ENCODE results near the gene FAM153A.
"Not testable (repeated sequence)": the region's sequence is repeated elsewhere in the genome, so short reads cannot be mapped to it uniquely, and the experiment has no call there.

FAM153A gene

GRCh38 chr5:177747354-177747753 is 35.3 kb downstream of the FAM153A start:
- DNase-seq (ENCODE audit: low spot score): not testable (repeated sequence)

DNA sequence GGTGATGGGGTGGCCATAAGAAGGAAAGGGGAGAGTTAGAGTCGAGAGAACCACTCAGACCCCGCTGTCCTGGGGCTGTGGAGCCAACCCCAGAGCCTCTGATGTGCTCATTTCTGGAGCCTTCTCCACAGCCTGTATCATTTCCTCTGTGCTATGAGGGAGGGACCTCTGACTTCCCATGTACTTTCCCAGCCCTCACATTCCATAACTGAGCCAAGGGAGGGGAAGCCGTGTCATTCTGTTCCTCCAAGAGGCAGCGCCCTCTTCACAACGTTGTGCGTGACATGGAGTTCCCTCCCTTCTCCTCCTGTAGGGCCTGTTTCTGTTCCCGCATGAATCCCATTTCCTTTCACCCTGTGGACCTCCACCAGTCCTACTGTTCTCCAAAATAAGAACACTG is 57.8 kb downstream of the FAM153A start:
- DNase-seq (ENCODE audit: low spot score): not testable (repeated sequence)

DNA sequence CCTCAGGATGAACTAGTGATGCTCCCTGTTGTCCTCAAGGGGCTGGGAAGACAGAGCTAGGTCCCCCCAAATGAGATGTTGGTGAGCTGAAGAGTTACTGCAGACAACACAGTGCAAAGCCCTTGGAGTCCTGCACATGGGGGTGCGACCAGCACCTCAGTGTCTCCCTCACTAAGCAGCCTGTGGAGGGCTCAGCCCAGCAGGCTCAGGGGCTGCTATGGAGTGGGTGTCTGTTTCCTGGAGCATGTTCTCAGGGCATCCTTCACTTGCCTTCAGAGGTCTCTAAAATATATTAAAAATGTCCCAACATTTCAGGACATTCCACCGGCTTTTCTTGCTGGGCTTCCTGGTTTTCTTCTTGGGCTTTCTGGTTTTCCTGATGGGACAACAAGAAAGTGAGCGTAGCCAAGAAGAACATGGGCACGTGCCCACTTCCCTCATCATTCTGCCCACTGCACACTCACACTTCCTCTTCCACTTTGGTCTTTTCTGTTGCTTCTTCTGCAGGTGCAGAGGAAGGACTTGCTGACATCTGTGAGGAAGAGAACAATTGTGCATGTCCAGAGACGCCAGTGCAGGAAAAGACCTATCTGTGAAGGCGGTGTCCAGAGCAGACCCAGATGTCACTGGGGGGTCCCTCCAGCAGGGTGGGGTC is 58.7 kb downstream of the FAM153A start:
- DNase-seq (ENCODE audit: low spot score): not testable (repeated sequence)

DNA sequence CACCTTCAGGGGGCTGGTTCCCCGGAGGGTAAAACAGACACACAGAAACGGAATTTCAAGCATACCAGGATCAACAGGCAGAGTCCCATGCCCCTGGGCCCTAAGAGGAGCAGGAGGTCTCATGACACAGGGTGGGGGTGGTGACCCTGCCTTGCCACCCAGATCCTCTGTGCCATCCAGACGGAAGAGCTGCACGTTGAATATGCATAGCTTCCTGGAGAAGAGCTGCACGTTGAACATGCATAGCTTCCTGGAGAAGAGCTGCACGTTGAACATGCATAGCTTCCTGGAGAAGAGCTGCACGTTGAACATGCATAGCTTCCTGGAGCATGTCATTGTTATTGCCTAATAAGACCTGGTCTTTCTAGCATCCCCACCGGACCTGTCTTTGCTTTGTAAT is 59.9 kb downstream of the FAM153A start:
- not testable (repeated sequence) for DNase-seq (ENCODE audit: low spot score)

DNA sequence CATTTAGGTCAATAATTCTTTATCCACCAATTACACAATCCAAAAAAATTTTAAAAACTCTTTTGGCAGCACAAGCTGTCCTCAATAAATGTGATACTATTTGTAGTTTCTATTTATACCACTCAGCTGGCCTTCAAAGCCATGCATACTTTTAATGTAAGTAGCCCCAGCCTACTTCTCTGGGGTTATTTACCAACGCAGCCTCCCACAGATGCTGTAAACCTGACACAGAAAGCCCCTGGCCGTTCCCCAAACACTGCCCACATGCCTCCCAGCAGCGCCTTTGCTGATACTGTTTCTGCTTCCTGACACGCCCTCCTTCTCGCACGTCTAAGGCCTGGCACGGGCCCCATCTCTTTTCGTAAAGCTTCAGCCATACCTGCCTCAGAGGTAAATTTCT is 62.7 kb downstream of the FAM153A start:
- DNase-seq (ENCODE audit: low spot score): not testable (repeated sequence)

DNA sequence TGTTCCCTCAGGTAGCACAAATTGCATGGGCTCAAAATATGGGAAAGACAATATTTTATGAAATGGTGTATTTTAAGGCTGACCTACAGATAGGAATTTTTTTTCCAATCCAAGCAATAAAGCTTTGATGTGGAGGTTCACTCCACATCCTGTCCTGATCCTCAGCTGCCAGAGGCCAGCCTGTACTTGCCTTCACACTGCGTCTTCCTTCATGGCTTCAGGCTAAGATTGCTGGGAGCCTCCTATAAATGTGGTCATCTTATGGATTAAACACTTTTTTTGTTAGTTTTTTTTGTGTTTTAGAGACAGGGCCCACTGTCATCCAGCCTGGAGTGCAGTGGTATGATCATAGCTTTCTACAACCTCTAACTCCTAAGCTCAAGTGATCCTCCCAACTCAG is 67.3 kb downstream of the FAM153A start:
- DNase-seq (ENCODE audit: low spot score): not testable (repeated sequence)

- DNase-seq (ENCODE audit: low spot score): not testable (repeated sequence)
These were observed 86.6 kb downstream of the FAM153A start for GRCh38 chr5:177696100-177696499.

DNA sequence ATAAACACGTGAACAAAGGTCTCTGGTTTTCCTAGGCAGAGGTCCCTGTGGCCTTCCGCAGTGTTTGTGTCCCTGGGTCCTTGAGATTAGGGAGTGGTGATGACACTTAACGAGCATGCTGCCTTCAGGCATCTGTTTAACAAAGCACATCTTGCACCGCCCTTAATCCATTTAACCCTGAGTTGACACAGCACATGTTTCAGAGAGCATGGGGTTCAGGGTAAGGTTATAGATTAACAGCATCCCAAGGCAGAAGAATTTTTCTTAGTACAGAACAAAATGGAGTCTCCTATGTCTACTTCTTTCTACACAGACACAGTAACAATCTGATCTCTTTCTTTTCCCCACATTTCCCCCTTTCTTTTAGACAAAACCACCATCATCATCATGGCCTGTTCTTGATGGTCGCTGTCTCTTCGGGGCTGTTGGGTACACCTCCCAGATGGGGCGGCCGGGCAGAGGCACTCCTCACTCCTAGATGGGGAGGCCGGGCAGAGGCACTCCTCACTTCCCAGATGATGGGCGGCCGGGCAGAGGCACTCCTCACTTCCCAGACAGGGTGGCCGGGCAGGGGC is 87.3 kb downstream of the FAM153A start:
- not testable (repeated sequence) for DNase-seq (ENCODE audit: low spot score)

GRCh38 chr5:177694518-177694835 is 88.2 kb downstream of the FAM153A start:
- DNase-seq (ENCODE audit: low spot score): not testable (repeated sequence)

DNA sequence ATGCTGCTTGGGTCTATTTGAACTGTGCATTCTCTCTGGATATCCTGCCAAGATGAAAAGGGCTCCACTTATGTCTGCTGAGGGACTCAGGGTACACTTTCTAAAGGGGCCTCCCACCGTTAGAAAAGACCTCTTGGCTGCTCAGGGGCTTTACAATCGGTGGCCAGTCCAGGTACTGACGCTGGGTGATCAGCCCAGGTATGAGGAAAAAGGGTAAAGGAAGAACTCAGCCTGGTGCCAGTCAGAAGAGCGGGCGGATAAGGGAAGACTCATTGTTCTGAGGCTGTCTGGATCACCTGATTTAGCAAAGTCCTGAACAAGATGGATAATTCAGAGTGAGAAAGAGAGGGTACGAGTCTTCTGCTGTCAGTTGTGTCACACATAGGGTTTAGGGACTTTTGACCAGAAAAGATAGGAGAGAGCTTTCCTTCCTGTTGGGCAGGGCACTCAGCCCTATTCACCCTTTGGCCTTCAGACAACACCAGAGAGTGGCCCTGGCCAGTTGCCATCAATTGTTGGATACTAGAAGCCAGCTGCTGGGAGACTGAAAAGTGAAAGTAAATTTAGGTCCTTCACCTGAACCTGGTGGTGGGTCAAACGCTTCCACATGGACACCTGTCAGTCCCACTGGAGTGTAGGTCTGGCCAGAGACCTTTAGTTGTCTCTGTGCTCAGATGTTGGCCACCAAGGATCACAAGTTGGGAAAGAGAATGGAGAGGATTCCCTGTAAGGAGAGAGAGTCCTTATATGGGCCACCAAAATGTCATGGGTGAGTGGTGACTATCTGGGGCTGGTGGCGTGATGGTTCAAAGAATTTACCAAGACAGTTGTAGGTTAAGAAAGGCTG is 88.8 kb downstream of the FAM153A start:
- not testable (repeated sequence) for DNase-seq (ENCODE audit: low spot score)

- DNase-seq (ENCODE audit: low spot score): not testable (repeated sequence)
These were observed 89.7 kb downstream of the FAM153A start for GRCh38 chr5:177692969-177693368.

DNA sequence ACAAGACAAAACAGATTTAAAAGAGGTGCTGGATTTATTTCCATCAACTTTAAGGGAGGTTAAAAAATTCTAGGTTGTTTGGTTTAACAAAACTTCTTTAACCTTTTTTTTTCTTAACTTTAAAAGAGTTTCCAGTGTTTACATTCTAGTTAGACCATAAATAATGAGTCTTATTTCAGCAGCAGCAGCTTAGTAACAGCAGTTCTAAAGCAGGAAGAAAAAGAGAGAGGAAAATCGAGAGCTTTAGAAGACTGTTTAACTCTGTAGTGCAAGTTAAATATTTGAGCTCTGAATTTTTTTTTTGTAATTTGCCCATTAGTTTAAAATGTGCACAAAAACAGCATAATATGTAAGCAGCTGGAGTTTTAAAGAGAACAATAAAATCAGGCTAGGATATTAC is 90.2 kb downstream of the FAM153A start:
- not testable (repeated sequence) for DNase-seq (ENCODE audit: low spot score)

DNA sequence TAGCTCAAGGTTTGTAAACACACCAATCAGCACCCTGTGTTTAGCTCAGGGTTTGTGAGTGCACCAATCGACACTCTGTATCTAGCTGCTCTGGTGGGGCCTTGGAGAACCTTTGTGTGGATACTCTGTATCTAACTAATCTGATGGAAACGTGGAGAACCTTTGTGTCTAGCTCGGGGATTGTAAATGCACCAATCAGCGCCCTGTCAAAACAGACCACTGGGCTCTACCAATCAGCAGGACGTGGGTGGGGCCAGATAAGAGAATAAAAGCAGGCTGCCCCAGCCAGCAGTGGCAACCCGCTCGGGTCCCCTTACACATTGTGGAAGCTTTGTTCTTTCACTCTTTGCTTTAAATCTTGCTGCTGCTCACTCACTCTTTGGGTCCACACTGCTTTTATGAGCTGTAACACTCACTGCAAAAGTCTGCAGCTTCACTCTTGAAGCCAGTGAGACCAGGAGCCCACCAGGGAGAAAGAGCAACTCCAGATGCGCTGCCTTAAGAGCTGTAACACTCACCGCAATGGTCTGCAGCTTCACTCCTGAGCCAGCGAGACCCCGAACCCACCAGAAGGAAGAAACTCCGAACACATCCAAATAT is 93.6 kb downstream of the FAM153A start:
- not testable (repeated sequence) for DNase-seq (ENCODE audit: low spot score)

- not testable (repeated sequence) for DNase-seq (ENCODE audit: low spot score)
These were observed 94.6 kb downstream of the FAM153A start for GRCh38 chr5:177688091-177688490.

DNA sequence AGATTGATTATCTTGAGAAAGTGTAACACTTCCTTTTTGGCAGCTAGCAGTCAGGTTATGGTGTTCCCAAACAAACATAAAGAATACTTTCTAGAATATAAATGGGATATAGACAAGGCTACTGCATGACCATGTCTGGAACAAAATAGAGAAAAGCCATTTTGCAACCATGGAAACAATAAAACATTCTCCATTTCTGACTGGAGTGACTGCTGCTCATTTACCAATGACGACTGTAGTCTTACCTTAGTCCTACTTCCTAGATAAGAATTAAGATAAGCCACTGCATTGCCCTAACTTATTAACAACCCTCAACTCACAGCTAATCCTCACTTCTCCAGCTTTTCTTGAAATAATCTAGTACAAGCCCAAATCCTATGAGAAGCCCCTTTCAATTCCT is 100.8 kb downstream of the FAM153A start:
- DNase-seq (ENCODE audit: low spot score): not testable (repeated sequence)
